WTC11 (cell line): ENCODE measurements around the gene ESYT1. TPM values are rescaled to one million over a fixed set of nuclear protein-coding genes. Genes with fewer than 3 reads are reported as not detected.

ENCODE experiments used
- ATAC-seq: fragments of 200-7000 bp; cut with Tn5 transposase; 2 replicates; pipeline ENCODE4 v1.10.0; 2021; ENCODE audit warnings: mild to moderate bottlenecking, moderate library complexity
- CTCF ChIA-PET: fragments of 300-600 bp; sonication (Branson Sonifier 250); formaldehyde crosslinking; loops from one replicate; lab custom pipeline; 2021; ENCODE audit warnings: antibody characterized with exemption; lab: Charles Lee
- POLR2A ChIA-PET: fragments of 350-600 bp; sonication (Branson Sonifier 250); formaldehyde crosslinking; loops from one replicate; lab custom pipeline; 2021; ENCODE audit warnings: antibody characterized with exemption; lab: Charles Lee
- DNase-seq: peaks from one replicate; pipeline ENCODE4 v3.0.0; 2021; ENCODE audit warnings: low spot score
- H3K27ac Mint-ChIP-seq: 2 replicates; pipeline ENCODE4 v1.8.0; 2021; ENCODE audit warnings: mixed read lengths
- H3K27me3 Mint-ChIP-seq: 2 replicates; pipeline ENCODE4 v1.8.0; 2021; ENCODE audit warnings: low read depth, mild to moderate bottlenecking, moderate library complexity, mixed read lengths
- H3K36me3 Mint-ChIP-seq: 2 replicates; pipeline ENCODE4 v1.8.0; 2021; ENCODE audit warnings: mixed read lengths
- H3K4me1 Mint-ChIP-seq: 2 replicates; pipeline ENCODE4 v1.8.0; 2022; ENCODE audit warnings: mixed read lengths
- H3K4me3 Mint-ChIP-seq: 2 replicates; pipeline ENCODE4 v1.8.0; 2021; ENCODE audit warnings: mild to moderate bottlenecking, moderate library complexity, mixed read lengths
- H3K9me3 Mint-ChIP-seq: 2 replicates; pipeline ENCODE4 v1.8.0; 2021; ENCODE audit warnings: mixed read lengths
- ATF1 ChIP-seq: sonication (generic); formaldehyde crosslinking; IDR thresholded peaks from 2 replicates; pipeline ENCODE4 v1.8.1; 2023; ENCODE audit warnings: mild to moderate bottlenecking, moderate library complexity, missing genetic modification reagents
- ATF6 ChIP-seq: sonication (generic); formaldehyde crosslinking; IDR thresholded peaks from 2 replicates; pipeline ENCODE4 v1.8.1; 2023; ENCODE audit warnings: mild to moderate bottlenecking, missing genetic modification reagents
- E2F1 ChIP-seq: sonication (generic); formaldehyde crosslinking; IDR thresholded peaks from 2 replicates; pipeline ENCODE4 v1.8.0; 2022; ENCODE audit warnings: mild to moderate bottlenecking, missing genetic modification reagents
- FOXJ3 ChIP-seq: sonication (generic); formaldehyde crosslinking; IDR thresholded peaks from 2 replicates; pipeline ENCODE4 v1.9.0; 2021; ENCODE audit warnings: missing genetic modification reagents, mild to moderate bottlenecking, borderline replicate concordance
- GTF2I ChIP-seq: fragments of 250-450 bp; sonication (Bioruptor Pico); conservative IDR thresholded peaks from 2 replicates; pipeline ENCODE4 v1.4.0; 2021; ENCODE audit warnings: mild to moderate bottlenecking
- NFE2L1 ChIP-seq: sonication (generic); formaldehyde crosslinking; IDR thresholded peaks from 2 replicates; pipeline ENCODE4 v1.8.1; 2023; ENCODE audit warnings: missing genetic modification reagents
- NR2C2 ChIP-seq: sonication (generic); formaldehyde crosslinking; IDR thresholded peaks from 2 replicates; pipeline ENCODE4 v1.8.0; 2022; ENCODE audit warnings: mild to moderate bottlenecking, missing genetic modification reagents
- SMAD3 ChIP-seq: sonication (generic); formaldehyde crosslinking; IDR thresholded peaks from 2 replicates; pipeline ENCODE4 v1.8.0; 2022; ENCODE audit warnings: missing genetic modification reagents, mild to moderate bottlenecking, borderline replicate concordance
- TP53 ChIP-seq: sonication (generic); formaldehyde crosslinking; IDR thresholded peaks from 2 replicates; pipeline ENCODE4 v1.8.1; 2023; ENCODE audit warnings: mild to moderate bottlenecking, missing genetic modification reagents
- ZNF281 ChIP-seq: sonication (generic); formaldehyde crosslinking; IDR thresholded peaks from 2 replicates; pipeline ENCODE4 v1.8.0; 2023; ENCODE audit warnings: mild to moderate bottlenecking, missing genetic modification reagents
- total RNA-seq: library from RNA; stranded (reverse); gene quantifications from 3 replicates; pipeline ENCODE4 v1.2.3, GENCODE V29; 2021
- TF ChIP-seq, protein P1 (sequence below): fragments of 250-450 bp; sonication (Bioruptor Pico); IDR thresholded peaks from 2 replicates; pipeline ENCODE4 v1.9.0; 2021; ENCODE audit warnings: mild to moderate bottlenecking, borderline replicate concordance
- TF ChIP-seq, protein P2 (sequence below): sonication (generic); formaldehyde crosslinking; IDR thresholded peaks from 2 replicates; pipeline ENCODE4 v1.8.1; 2023; ENCODE audit warnings: mild to moderate bottlenecking, missing genetic modification reagents, moderate library complexity
- TF ChIP-seq, protein P3 (sequence below): fragments of 200-600 bp; IDR thresholded peaks from 2 replicates; pipeline ENCODE4 v1.8.0; 2022; ENCODE audit warnings: antibody characterized with exemption
- TF ChIP-seq, protein P4 (sequence below): sonication (generic); formaldehyde crosslinking; IDR thresholded peaks from 2 replicates; pipeline ENCODE4 v1.8.1; 2022; ENCODE audit warnings: missing genetic modification reagents, borderline replicate concordance
- TF ChIP-seq, protein P5 (sequence below): sonication (generic); formaldehyde crosslinking; IDR thresholded peaks from 2 replicates; pipeline ENCODE4 v1.8.1; 2022; ENCODE audit warnings: mild to moderate bottlenecking, missing genetic modification reagents, moderate library complexity, borderline replicate concordance

The ESYT1 gene
- total RNA-seq, 1 experiment from 2014 or later = 80.1 TPM

GRCh38 chr12:56120158-56120846 is 7.8 kb upstream of the ESYT1 start (continued):
- TF ChIP-seq E2F1 (CRISPR knock-in tag) (no peak), ZNF281 (no peak)

GRCh38 chr12:56121204-56121870 is 6.7 kb upstream of the ESYT1 start:
- Mint-ChIP-seq H3K36me3 (peaks cover 30% of the 10 kb centered on the region), H3K4me3 (no peak overlapping the region), H3K27me3 (no peaks in the 10 kb centered on the region), H3K27ac (no peak overlapping the region), H3K9me3 (no peaks in the 10 kb centered on the region), H3K4me1 (peaks cover 23% of the 10 kb centered on the region)
- ATAC-seq (no peak), DNase-seq (no peak)
- ChIA-PET CTCF (interaction anchor here (4.3 kb wide), 1 partner anchor 68 kb away, joined by 95 read pairs; the partner anchor contains the start of gene SMARCC2), POLR2A (no interaction called here)
- TF ChIP-seq FOXJ3 (CRISPR knock-in tag) = no peak

DNA sequence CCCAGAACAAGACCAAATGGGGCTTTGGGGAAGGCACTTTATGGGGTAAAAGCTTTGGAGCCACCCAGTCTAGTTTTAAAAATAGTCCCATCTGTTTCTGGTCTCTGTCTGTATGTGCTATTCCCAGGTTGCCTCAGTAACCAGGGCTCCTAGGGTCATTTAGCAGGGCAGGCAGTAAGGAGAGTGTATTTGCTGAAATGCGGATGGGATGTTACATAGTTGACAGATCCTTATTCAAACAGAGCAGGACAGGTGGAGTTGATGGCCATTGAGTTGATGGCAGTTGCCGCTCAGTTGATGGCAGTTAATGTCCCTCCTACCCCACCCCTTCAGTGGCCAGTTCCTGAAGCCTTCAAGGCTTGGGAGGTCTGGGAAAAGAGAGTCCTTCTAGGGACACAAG is 5.4 kb upstream of the ESYT1 start:
- POLR2A ChIA-PET = no interaction called here
- Mint-ChIP-seq H3K27me3 (no peaks in the 10 kb centered on the region), H3K36me3 (peaks cover 18% of the 10 kb centered on the region), H3K9me3 (no peaks in the 10 kb centered on the region), H3K4me1 (peaks cover 35% of the 10 kb centered on the region), H3K4me3 (no peak overlapping the region), H3K27ac (no peak overlapping the region)
- CTCF ChIA-PET = no interaction called here
- DNase-seq = no peak
- no peak for ATAC-seq
- TF ChIP-seq ATF6 (no peak), NR2C2 (CRISPR knock-in tag) (no peak), SMAD3 (no peak), GTF2I (CRISPR knock-in tag) (no peak), TP53 (CRISPR knock-in tag) (no peak), ATF1 (CRISPR knock-in tag) (no peak), NFE2L1 (no peak)
- TF ChIP-seq, protein P1, sequence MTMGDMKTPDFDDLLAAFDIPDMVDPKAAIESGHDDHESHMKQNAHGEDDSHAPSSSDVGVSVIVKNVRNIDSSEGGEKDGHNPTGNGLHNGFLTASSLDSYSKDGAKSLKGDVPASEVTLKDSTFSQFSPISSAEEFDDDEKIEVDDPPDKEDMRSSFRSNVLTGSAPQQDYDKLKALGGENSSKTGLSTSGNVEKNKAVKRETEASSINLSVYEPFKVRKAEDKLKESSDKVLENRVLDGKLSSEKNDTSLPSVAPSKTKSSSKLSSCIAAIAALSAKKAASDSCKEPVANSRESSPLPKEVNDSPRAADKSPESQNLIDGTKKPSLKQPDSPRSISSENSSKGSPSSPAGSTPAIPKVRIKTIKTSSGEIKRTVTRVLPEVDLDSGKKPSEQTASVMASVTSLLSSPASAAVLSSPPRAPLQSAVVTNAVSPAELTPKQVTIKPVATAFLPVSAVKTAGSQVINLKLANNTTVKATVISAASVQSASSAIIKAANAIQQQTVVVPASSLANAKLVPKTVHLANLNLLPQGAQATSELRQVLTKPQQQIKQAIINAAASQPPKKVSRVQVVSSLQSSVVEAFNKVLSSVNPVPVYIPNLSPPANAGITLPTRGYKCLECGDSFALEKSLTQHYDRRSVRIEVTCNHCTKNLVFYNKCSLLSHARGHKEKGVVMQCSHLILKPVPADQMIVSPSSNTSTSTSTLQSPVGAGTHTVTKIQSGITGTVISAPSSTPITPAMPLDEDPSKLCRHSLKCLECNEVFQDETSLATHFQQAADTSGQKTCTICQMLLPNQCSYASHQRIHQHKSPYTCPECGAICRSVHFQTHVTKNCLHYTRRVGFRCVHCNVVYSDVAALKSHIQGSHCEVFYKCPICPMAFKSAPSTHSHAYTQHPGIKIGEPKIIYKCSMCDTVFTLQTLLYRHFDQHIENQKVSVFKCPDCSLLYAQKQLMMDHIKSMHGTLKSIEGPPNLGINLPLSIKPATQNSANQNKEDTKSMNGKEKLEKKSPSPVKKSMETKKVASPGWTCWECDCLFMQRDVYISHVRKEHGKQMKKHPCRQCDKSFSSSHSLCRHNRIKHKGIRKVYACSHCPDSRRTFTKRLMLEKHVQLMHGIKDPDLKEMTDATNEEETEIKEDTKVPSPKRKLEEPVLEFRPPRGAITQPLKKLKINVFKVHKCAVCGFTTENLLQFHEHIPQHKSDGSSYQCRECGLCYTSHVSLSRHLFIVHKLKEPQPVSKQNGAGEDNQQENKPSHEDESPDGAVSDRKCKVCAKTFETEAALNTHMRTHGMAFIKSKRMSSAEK (CRISPR knock-in tag) = no peak
- TF ChIP-seq, protein P2, sequence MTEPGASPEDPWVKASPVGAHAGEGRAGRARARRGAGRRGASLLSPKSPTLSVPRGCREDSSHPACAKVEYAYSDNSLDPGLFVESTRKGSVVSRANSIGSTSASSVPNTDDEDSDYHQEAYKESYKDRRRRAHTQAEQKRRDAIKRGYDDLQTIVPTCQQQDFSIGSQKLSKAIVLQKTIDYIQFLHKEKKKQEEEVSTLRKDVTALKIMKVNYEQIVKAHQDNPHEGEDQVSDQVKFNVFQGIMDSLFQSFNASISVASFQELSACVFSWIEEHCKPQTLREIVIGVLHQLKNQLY = no peak
- TF ChIP-seq, protein P3, sequence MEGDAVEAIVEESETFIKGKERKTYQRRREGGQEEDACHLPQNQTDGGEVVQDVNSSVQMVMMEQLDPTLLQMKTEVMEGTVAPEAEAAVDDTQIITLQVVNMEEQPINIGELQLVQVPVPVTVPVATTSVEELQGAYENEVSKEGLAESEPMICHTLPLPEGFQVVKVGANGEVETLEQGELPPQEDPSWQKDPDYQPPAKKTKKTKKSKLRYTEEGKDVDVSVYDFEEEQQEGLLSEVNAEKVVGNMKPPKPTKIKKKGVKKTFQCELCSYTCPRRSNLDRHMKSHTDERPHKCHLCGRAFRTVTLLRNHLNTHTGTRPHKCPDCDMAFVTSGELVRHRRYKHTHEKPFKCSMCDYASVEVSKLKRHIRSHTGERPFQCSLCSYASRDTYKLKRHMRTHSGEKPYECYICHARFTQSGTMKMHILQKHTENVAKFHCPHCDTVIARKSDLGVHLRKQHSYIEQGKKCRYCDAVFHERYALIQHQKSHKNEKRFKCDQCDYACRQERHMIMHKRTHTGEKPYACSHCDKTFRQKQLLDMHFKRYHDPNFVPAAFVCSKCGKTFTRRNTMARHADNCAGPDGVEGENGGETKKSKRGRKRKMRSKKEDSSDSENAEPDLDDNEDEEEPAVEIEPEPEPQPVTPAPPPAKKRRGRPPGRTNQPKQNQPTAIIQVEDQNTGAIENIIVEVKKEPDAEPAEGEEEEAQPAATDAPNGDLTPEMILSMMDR = no peak
- TF ChIP-seq, protein P4, sequence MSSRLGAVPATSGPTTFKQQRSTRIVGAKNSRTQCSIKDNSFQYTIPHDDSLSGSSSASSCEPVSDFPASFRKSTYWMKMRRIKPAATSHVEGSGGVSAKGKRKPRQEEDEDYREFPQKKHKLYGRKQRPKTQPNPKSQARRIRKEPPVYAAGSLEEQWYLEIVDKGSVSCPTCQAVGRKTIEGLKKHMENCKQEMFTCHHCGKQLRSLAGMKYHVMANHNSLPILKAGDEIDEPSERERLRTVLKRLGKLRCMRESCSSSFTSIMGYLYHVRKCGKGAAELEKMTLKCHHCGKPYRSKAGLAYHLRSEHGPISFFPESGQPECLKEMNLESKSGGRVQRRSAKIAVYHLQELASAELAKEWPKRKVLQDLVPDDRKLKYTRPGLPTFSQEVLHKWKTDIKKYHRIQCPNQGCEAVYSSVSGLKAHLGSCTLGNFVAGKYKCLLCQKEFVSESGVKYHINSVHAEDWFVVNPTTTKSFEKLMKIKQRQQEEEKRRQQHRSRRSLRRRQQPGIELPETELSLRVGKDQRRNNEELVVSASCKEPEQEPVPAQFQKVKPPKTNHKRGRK = no peak
- TF ChIP-seq, protein P5, sequence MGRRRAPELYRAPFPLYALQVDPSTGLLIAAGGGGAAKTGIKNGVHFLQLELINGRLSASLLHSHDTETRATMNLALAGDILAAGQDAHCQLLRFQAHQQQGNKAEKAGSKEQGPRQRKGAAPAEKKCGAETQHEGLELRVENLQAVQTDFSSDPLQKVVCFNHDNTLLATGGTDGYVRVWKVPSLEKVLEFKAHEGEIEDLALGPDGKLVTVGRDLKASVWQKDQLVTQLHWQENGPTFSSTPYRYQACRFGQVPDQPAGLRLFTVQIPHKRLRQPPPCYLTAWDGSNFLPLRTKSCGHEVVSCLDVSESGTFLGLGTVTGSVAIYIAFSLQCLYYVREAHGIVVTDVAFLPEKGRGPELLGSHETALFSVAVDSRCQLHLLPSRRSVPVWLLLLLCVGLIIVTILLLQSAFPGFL = no peak
